Subcutaneous adipose tissue (tissue), 4 donors: ENCODE measurements around the gene GFRA3. TPM values are rescaled to one million over a fixed set of nuclear protein-coding genes. Genes with fewer than 3 reads are reported as not detected.

ENCODE experiments used
- total RNA-seq, 4 donors: library from RNA; depleted of rRNA; stranded (reverse); fragments of >200 nt; gene quantifications; one replicate each; pipeline ENCODE4 v1.1.0, GENCODE V29; 2016
- TF ChIP-seq, protein P1 (sequence below): fragments of 450-650 bp; IDR thresholded peaks from one replicate; pipeline ENCODE4 v1.5.1; 2016; ENCODE audit warnings: low read depth, mild to moderate bottlenecking, control low read depth, antibody characterized with exemption, moderate library complexity

GFRA3 gene
- total RNA-seq, 4 donors from 2014 or later = 0.22 TPM; not detected in 3

- TF ChIP-seq, protein P1, sequence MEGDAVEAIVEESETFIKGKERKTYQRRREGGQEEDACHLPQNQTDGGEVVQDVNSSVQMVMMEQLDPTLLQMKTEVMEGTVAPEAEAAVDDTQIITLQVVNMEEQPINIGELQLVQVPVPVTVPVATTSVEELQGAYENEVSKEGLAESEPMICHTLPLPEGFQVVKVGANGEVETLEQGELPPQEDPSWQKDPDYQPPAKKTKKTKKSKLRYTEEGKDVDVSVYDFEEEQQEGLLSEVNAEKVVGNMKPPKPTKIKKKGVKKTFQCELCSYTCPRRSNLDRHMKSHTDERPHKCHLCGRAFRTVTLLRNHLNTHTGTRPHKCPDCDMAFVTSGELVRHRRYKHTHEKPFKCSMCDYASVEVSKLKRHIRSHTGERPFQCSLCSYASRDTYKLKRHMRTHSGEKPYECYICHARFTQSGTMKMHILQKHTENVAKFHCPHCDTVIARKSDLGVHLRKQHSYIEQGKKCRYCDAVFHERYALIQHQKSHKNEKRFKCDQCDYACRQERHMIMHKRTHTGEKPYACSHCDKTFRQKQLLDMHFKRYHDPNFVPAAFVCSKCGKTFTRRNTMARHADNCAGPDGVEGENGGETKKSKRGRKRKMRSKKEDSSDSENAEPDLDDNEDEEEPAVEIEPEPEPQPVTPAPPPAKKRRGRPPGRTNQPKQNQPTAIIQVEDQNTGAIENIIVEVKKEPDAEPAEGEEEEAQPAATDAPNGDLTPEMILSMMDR = no peak
Measured at GRCh38 chr5:138216799-138217198, 57.6 kb downstream of the GFRA3 start.

GRCh38 chr5:138213161-138214029, 61.0 kb downstream of the GFRA3 start, which contains the start of gene CDC23:
Gene CDC23, minus strand, starts transcription at chr5:138213323. Its CDS starts 11 bp downstream, at chr5:138213312.
- TF ChIP-seq, protein P1 = no peak

GRCh38 chr5:138212828-138213160, 61.6 kb downstream of the GFRA3 start:
- TF ChIP-seq, protein P1 = no peak

GRCh38 chr5:138210985-138211384, 63.4 kb downstream of the GFRA3 start:
- TF ChIP-seq, protein P1 = no peak

Other genes with a start within 250 kb of the GFRA3 start
- 10 to 100 TPM; 25.2 to 49.1 (median 44.2) TPM for gene FAM13B, start 241.5 kb downstream of the GFRA3 start, total RNA-seq
- gene WNT8A, start 190.6 kb downstream of the GFRA3 start, total RNA-seq = not detected
- gene NME5, start 135.2 kb downstream of the GFRA3 start, total RNA-seq = 1 to 10 TPM in 2 of 4 donors, under 1 TPM in 1, not detected in 1; 0.34 to 2.0 (median 2.0) TPM
- 10 to 100 TPM; 21.9 to 49.1 (median 37.4) TPM for gene BRD8, start 96.0 kb downstream of the GFRA3 start, total RNA-seq
- gene KIF20A, start 95.5 kb downstream of the GFRA3 start, total RNA-seq = 1 to 10 TPM in 2 of 4 donors, under 1 TPM in 1, not detected in 1; 0.33 to 5.3 (median 2.4) TPM
- gene CDC23, start 61.3 kb downstream of the GFRA3 start, total RNA-seq = 10 to 100 TPM; 13.0 to 19.2 (median 17.3) TPM
- under 1 TPM in 2 of 4 donors, not detected in 2; 0.85 to 0.88 TPM for gene CDC25C, start 57.2 kb upstream of the GFRA3 start, total RNA-seq
- 10 to 100 TPM; 17.9 to 21.4 (median 18.5) TPM for gene FAM53C, start 63.6 kb upstream of the GFRA3 start, total RNA-seq
- gene KDM3B, start 78.1 kb upstream of the GFRA3 start, total RNA-seq = 10 to 100 TPM; 58.8 to 67.4 (median 62.8) TPM
- gene REEP2, start 164.4 kb upstream of the GFRA3 start, total RNA-seq = 1 to 10 TPM in 3 of 4 donors, under 1 TPM in 1; 0.98 to 5.9 (median 4.7) TPM
- 10 to 100 TPM in 2 of 4 donors, 1 to 10 TPM in 2; 2.6 to 21.5 (median 10.4) TPM for gene EGR1, start 190.9 kb upstream of the GFRA3 start, total RNA-seq